DMS153 treated with DMSO at 0.1 percent for 48 hours (cell line): ENCODE data around the gene LDLRAD4.

Experiments
- DNase-seq: peaks from one replicate; lab custom pipeline; 2025; ENCODE audit not compliant: unreplicated experiment; lab: John Stamatoyannopoulos, UW

Gene LDLRAD4

GRCh38 chr18:13227910-13228309 is 9.3 kb downstream of the LDLRAD4 start:
- no peak for DNase-seq

- DNase-seq, result no peak
These were observed 10.6 kb downstream of the LDLRAD4 start for GRCh38 chr18:13229001-13229671.

GRCh38 chr18:13231151-13231550 is 12.6 kb downstream of the LDLRAD4 start:
- no peak for DNase-seq

GRCh38 chr18:13232086-13232917 is 13.7 kb downstream of the LDLRAD4 start:
- no peak for DNase-seq

- DNase-seq, result no peak
These were observed 14.6 kb downstream of the LDLRAD4 start for GRCh38 chr18:13232971-13233786.

- DNase-seq, result no peak
These were observed 15.5 kb downstream of the LDLRAD4 start for GRCh38 chr18:13233787-13234783.

GRCh38 chr18:13235421-13235831 is 16.9 kb downstream of the LDLRAD4 start:
- no peak for DNase-seq

GRCh38 chr18:13235981-13236380 is 17.4 kb downstream of the LDLRAD4 start:
- no peak for DNase-seq

GRCh38 chr18:13236411-13236810 is 17.9 kb downstream of the LDLRAD4 start:
- no peak for DNase-seq

GRCh38 chr18:13237073-13237472 is 18.5 kb downstream of the LDLRAD4 start:
- no peak for DNase-seq

GRCh38 chr18:13237641-13238040 is 19.1 kb downstream of the LDLRAD4 start:
- DNase-seq, result no peak

- no peak for DNase-seq
These were observed 20.8 kb downstream of the LDLRAD4 start for GRCh38 chr18:13239171-13239956.

- DNase-seq, result no peak
These were observed 21.6 kb downstream of the LDLRAD4 start for GRCh38 chr18:13240060-13240725.

- no peak for DNase-seq
These were observed 22.7 kb downstream of the LDLRAD4 start for GRCh38 chr18:13241083-13241892.

GRCh38 chr18:13241893-13242175 is 23.3 kb downstream of the LDLRAD4 start:
- no peak for DNase-seq

- no peak for DNase-seq
These were observed 24.2 kb downstream of the LDLRAD4 start for GRCh38 chr18:13242797-13243196.

GRCh38 chr18:13243363-13243762 is 24.8 kb downstream of the LDLRAD4 start:
- DNase-seq, result no peak

- no peak for DNase-seq
These were observed 25.6 kb downstream of the LDLRAD4 start for GRCh38 chr18:13244135-13244534.
